ENCODE data around the gene ZMYND8.

DNA sequence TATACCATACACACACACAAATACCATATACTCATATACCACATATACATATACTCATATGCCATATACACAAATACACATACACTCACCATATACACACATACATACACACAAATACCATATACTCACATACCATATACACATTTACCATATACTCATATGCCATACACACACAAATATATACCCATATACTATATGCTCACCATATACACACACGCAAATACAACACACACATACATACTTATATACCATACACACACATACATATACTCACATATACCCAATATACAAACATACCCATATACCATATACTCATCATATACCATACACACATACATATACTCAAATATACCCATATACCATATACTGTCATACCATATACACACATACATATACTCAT lies 99.2 kb downstream of the ZMYND8 start:
- no peak for TF ChIP-seq JUND (IDR thresholded peaks at IDR 0.05; ENCODE audit: low read length)
- no peak for TF ChIP-seq TAF1 (IDR thresholded peaks at IDR 0.05; ENCODE audit: low read depth, low read length)
- no peak for TF ChIP-seq KDM1A (IDR thresholded peaks at IDR 0.05; ENCODE audit: borderline replicate concordance, low read length)
- TF ChIP-seq CHD2 (IDR thresholded peaks at IDR 0.05; ENCODE audit: low read length) = no peak
- no peak for TF ChIP-seq NRF1 (IDR thresholded peaks at IDR 0.05; ENCODE audit: low read depth, low read length)
- TF ChIP-seq POLR2A (IDR thresholded peaks at IDR 0.05; ENCODE audit: control extremely low read depth in 1 of 2, low read depth in 2 of 2, low read length in 2 of 2) = no peak
- no peak for TF ChIP-seq GTF2F1 (IDR thresholded peaks at IDR 0.05; ENCODE audit: borderline replicate concordance, low read depth, low read length)
- TF ChIP-seq, protein P1, sequence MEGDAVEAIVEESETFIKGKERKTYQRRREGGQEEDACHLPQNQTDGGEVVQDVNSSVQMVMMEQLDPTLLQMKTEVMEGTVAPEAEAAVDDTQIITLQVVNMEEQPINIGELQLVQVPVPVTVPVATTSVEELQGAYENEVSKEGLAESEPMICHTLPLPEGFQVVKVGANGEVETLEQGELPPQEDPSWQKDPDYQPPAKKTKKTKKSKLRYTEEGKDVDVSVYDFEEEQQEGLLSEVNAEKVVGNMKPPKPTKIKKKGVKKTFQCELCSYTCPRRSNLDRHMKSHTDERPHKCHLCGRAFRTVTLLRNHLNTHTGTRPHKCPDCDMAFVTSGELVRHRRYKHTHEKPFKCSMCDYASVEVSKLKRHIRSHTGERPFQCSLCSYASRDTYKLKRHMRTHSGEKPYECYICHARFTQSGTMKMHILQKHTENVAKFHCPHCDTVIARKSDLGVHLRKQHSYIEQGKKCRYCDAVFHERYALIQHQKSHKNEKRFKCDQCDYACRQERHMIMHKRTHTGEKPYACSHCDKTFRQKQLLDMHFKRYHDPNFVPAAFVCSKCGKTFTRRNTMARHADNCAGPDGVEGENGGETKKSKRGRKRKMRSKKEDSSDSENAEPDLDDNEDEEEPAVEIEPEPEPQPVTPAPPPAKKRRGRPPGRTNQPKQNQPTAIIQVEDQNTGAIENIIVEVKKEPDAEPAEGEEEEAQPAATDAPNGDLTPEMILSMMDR (IDR thresholded peaks at IDR 0.05; ENCODE audit: control extremely low read depth in 1 of 3, insufficient read depth in 1 of 3, low read depth in 1 of 3, low read length in 3 of 3) = no peak
- no peak for TF ChIP-seq HDAC2 (IDR thresholded peaks at IDR 0.05; ENCODE audit: borderline replicate concordance in 1 of 2, low read depth in 2 of 2, low read length in 2 of 2)

Measured in H1 (cell line).